HCT116 (cell line): ENCODE results near the gene PSMA6. TPM values are rescaled to one million over a fixed set of nuclear protein-coding genes. Genes with fewer than 3 reads are reported as not detected.

Experiments used
- ATAC-seq: fragments of 200-7000 bp; cut with Tn5 transposase; 2 replicates; pipeline ENCODE4 v1.9.1; 2020; ENCODE audit warnings: mild to moderate bottlenecking, moderate library complexity
- BruUV-seq: library from RNA; stranded (reverse); fragments of 400-500 nt; replicated peaks from 2 replicates; lab custom pipeline; 2021; lab: Mats Ljungman, UMichigan
- CTCF ChIA-PET: fragments of 300-600 bp; sonication (Branson Sonifier 250); formaldehyde crosslinking; loops from one replicate; lab custom pipeline; 2021; ENCODE audit warnings: antibody characterized with exemption; lab: Charles Lee
- POLR2A ChIA-PET: fragments of 300-600, 350-600 bp; sonication (Branson Sonifier 250); formaldehyde crosslinking; loops from one replicate; lab custom pipeline; 2021; ENCODE audit warnings: antibody characterized with exemption; lab: Charles Lee
- RAD21 ChIA-PET, 2 experiments: fragments of 300-600 bp; sonication (Branson Sonifier 250); formaldehyde crosslinking; loops; one replicate each; lab custom pipeline; 2023; ENCODE audit warnings: low total read pairs in 2 of 2; ENCODE audit not compliant: uncharacterized antibody in 2 of 2, unreplicated experiment in 2 of 2, low non-redundant PET in 1 of 2; lab: Charles Lee
- DNase-seq: peaks from one replicate; pipeline ENCODE4 v3.0.0-alpha.2; 2010; ENCODE audit warnings: low read depth, low spot score
- H2AFZ ChIP-seq: fragments of 200-600 bp; shearing (Covaris generic), sonication (generic); 2 replicates; pipeline ENCODE4 v1.6.1; 2017; ENCODE audit warnings: low read depth, mixed run types, mixed read lengths, antibody characterized with exemption, low read length; ENCODE audit not compliant: poor library complexity, severe bottlenecking
- H3K27ac ChIP-seq: 2 replicates; pipeline ENCODE4 v1.5.1; 2012; ENCODE audit warnings: low read depth, low read length
- H3K27me3 ChIP-seq: fragments of 200-600 bp; sonication (generic); 2 replicates; pipeline ENCODE4 v1.6.1; 2016; ENCODE audit warnings: mixed run types, low read length, mixed read lengths; ENCODE audit not compliant: insufficient read depth
- H3K36me3 ChIP-seq, 2 experiments: fragments of 200-500 bp in 1 of 2; fragments of 200-600 bp in 1 of 2; sonication (Bioruptor generic) in 1 of 2; sonication (generic) in 1 of 2; 2 replicates each; pipeline versions ENCODE4 v1.5.1 to v1.6.1; 2014 to 2016; ENCODE audit warnings: low read length in 2 of 2, inconsistent platforms in 1 of 2, mixed read lengths in 1 of 2, mixed run types in 1 of 2; ENCODE audit not compliant: insufficient read depth in 2 of 2, control insufficient read depth in 1 of 2
- H3K4me1 ChIP-seq, 2 experiments: fragments of 200-600 bp in 1 of 2; sonication (generic) in 1 of 2; 2 replicates each; pipeline versions ENCODE4 v1.5.1 to v1.6.1; 2012 to 2017; ENCODE audit warnings: low read length in 2 of 2, inconsistent platforms in 1 of 2, mild to moderate bottlenecking in 1 of 2, mixed read lengths in 1 of 2, mixed run types in 1 of 2, moderate library complexity in 1 of 2; ENCODE audit not compliant: insufficient read depth in 2 of 2, control insufficient read depth in 1 of 2
- H3K4me2 ChIP-seq: fragments of 200-600 bp; sonication (generic); 2 replicates; pipeline ENCODE4 v1.6.1; 2017; ENCODE audit warnings: mixed run types, low read length, mixed read lengths
- H3K4me3 ChIP-seq, 2 experiments: fragments of 200-600 bp in 1 of 2; sonication (generic) in 1 of 2; replicated peaks in 1 of 2; 2 replicates each; pipeline ENCODE4 v1.5.1; 2011 to 2016; ENCODE audit warnings: low read length in 2 of 2, control low read depth in 1 of 2, low read depth in 1 of 2, mild to moderate bottlenecking in 1 of 2, mixed read lengths in 1 of 2, mixed run types in 1 of 2
- H3K79me2 ChIP-seq: fragments of 200-600 bp; sonication (generic); 2 replicates; pipeline ENCODE4 v1.6.1; 2017; ENCODE audit warnings: mild to moderate bottlenecking, mixed run types, low read length, moderate library complexity, mixed read lengths; ENCODE audit not compliant: insufficient read depth
- H3K9ac ChIP-seq: fragments of 200-600 bp; sonication (generic); 2 replicates; pipeline ENCODE4 v1.6.1; 2016; ENCODE audit warnings: low read length, mixed read lengths
- H3K9me2 ChIP-seq: fragments of 200-600 bp; sonication (generic), shearing (Covaris generic); 2 replicates; pipeline ENCODE4 v1.6.1; 2017; ENCODE audit warnings: mixed run types, mild to moderate bottlenecking, moderate library complexity; ENCODE audit not compliant: insufficient read depth
- H3K9me3 ChIP-seq, 2 experiments: fragments of 200-500 bp in 1 of 2; fragments of 200-600 bp in 1 of 2; sonication (Bioruptor generic) in 1 of 2; sonication (generic) in 1 of 2; 2 replicates each; pipeline ENCODE4 v1.6.1; 2014 to 2017; ENCODE audit warnings: low read length in 2 of 2, mixed read lengths in 2 of 2, inconsistent platforms in 1 of 2, low read depth in 1 of 2, mild to moderate bottlenecking in 1 of 2, mixed run types in 1 of 2, moderate library complexity in 1 of 2; ENCODE audit not compliant: control insufficient read depth in 1 of 2, insufficient read depth in 1 of 2
- H4K20me1 ChIP-seq: fragments of 200-600 bp; sonication (generic), shearing (Covaris generic); 2 replicates; pipeline ENCODE4 v1.6.1; 2017; ENCODE audit warnings: mixed run types, mild to moderate bottlenecking, moderate library complexity; ENCODE audit not compliant: insufficient read depth
- CEBPB ChIP-seq: IDR thresholded peaks from 2 replicates; pipeline ENCODE4 v1.6.1; 2012; ENCODE audit warnings: low read depth
- FOSL1 ChIP-seq: IDR thresholded peaks from 2 replicates; pipeline ENCODE4 v1.6.1; 2012; ENCODE audit warnings: low read depth
- MAX ChIP-seq: IDR thresholded peaks from 2 replicates; pipeline ENCODE4 v1.6.1; 2012
- POLR2A ChIP-seq: IDR thresholded peaks from 2 replicates; pipeline ENCODE4 v1.7.0; 2011; ENCODE audit warnings: borderline replicate concordance; ENCODE audit not compliant: insufficient read depth, insufficient read length; ENCODE audit errors: extremely low read depth
- POLR2AphosphoS5 ChIP-seq: IDR thresholded peaks from 2 replicates; pipeline ENCODE4 v1.6.1; 2011; ENCODE audit warnings: mild to moderate bottlenecking, low read depth, low read length, moderate library complexity
- RAD21 ChIP-seq: IDR thresholded peaks from 2 replicates; pipeline ENCODE4 v1.6.1; 2012; ENCODE audit warnings: low read depth, mild to moderate bottlenecking
- SP1 ChIP-seq: IDR thresholded peaks from 2 replicates; pipeline ENCODE4 v1.6.1; 2012; ENCODE audit warnings: low read depth
- TCF7L2 ChIP-seq: IDR thresholded peaks from 2 replicates; pipeline ENCODE4 v1.7.0; 2011; ENCODE audit warnings: borderline replicate concordance, inconsistent platforms; ENCODE audit not compliant: insufficient read depth, insufficient read length; ENCODE audit errors: extremely low read depth
- ZFX ChIP-seq: fragments of 450-650 bp; IDR thresholded peaks from 2 replicates; pipeline ENCODE4 v1.6.1; 2017
- intact Hi-C: fragments of 100-400 bp; cut with micrococcal nuclease; formaldehyde crosslinking; loops from 2 replicates; pipeline ENCODE4 v1.10.0; 2022
- total RNA-seq: library from RNA; stranded (reverse); gene quantifications from one replicate; pipeline ENCODE4 v1.2.1, GENCODE V29; 2021; ENCODE audit not compliant: unreplicated experiment
- TF ChIP-seq, protein P1 (sequence below): IDR thresholded peaks from 2 replicates; pipeline ENCODE4 v1.6.1; 2012; ENCODE audit warnings: low read depth
- TF ChIP-seq, protein P2 (sequence below): IDR thresholded peaks from 2 replicates; pipeline ENCODE4 v1.6.1; 2012
- TF ChIP-seq, protein P3 (sequence below), 3 experiments: fragments of 200-600 bp in 1 of 3; sonication (generic) in 1 of 3; IDR thresholded peaks in 2 of 3; conservative IDR thresholded peaks in 1 of 3; 2 replicates each; pipeline ENCODE4 v1.5.1; 2012 to 2017; ENCODE audit warnings: low read depth in 2 of 3, low read length in 2 of 3, antibody characterized with exemption in 1 of 3, borderline replicate concordance in 1 of 3, control low read depth in 1 of 3, mild to moderate bottlenecking in 1 of 3, mixed read lengths in 1 of 3, mixed run types in 1 of 3, moderate library complexity in 1 of 3; ENCODE audit not compliant: insufficient read depth in 1 of 3

PSMA6 gene
- total RNA-seq, 1 experiment from 2014 or later = 194 TPM

DNA sequence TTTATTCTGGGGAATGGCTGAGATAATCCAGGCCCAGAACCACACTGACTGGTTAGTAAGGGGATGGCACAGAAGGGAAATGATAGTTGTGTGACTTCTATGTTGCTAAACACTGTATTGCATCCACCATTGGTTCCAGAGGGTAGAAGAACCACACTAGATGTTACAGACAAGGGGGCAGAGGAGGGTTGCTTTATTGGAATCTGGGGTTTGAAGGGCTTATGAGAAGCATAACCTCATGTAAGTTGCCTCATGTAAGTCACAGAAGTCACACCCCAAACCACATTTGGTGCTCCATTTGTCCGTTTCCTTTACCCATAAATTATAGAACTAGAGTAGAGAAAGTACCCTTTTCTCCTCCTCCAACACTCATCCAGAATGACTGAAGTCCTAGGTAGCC, 5.5 kb upstream of the PSMA6 start (continued):
- TF ChIP-seq, protein P1, sequence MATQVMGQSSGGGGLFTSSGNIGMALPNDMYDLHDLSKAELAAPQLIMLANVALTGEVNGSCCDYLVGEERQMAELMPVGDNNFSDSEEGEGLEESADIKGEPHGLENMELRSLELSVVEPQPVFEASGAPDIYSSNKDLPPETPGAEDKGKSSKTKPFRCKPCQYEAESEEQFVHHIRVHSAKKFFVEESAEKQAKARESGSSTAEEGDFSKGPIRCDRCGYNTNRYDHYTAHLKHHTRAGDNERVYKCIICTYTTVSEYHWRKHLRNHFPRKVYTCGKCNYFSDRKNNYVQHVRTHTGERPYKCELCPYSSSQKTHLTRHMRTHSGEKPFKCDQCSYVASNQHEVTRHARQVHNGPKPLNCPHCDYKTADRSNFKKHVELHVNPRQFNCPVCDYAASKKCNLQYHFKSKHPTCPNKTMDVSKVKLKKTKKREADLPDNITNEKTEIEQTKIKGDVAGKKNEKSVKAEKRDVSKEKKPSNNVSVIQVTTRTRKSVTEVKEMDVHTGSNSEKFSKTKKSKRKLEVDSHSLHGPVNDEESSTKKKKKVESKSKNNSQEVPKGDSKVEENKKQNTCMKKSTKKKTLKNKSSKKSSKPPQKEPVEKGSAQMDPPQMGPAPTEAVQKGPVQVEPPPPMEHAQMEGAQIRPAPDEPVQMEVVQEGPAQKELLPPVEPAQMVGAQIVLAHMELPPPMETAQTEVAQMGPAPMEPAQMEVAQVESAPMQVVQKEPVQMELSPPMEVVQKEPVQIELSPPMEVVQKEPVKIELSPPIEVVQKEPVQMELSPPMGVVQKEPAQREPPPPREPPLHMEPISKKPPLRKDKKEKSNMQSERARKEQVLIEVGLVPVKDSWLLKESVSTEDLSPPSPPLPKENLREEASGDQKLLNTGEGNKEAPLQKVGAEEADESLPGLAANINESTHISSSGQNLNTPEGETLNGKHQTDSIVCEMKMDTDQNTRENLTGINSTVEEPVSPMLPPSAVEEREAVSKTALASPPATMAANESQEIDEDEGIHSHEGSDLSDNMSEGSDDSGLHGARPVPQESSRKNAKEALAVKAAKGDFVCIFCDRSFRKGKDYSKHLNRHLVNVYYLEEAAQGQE = no peak
- TF ChIP-seq TCF7L2 (no peak), CEBPB (no peak), RAD21 (no peak), SP1 (no peak), POLR2A (no peak), FOSL1 (no peak), MAX (no peak)
- TF ChIP-seq, protein P2, sequence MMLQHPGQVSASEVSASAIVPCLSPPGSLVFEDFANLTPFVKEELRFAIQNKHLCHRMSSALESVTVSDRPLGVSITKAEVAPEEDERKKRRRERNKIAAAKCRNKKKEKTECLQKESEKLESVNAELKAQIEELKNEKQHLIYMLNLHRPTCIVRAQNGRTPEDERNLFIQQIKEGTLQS = no peak

DNA sequence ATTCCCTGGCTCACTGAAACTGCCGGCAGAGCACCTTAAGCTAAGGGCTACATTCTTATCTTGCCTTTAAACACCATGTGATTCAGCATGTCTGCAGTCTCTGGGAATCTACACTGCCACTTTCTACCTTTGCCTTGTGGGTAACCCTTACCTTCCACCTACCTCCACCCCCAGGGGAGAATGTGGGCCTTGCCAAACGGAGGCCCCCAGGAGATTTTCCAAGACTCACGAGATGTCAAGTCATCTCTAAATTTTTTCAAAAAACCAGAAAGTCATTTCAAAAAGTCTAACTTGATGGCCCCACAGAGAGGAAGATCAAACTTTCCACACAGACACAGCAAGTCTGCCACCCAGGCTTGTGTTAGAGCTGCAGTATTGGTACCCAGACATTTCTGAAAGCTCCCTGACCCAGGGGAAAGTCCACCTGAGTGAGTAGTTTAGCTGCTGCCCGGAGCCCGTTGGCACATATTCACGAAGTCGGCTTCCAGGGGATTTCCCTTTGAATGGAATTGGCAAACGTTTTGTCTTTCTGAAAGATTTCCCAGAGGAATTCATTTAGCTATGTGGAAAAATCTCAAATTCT, 4.7 kb upstream of the PSMA6 start:
- Histone ChIP-seq H3K9me3 (no peaks in the 10 kb centered on the region), H3K9me2 (no peaks in the 10 kb centered on the region), H3K36me3 (no peaks in the 10 kb centered on the region), H3K9ac (no peak overlapping the region), H3K27me3 (no peaks in the 10 kb centered on the region), H3K4me3 (no peak overlapping the region), H3K4me2 (no peak overlapping the region), H3K27ac (no peak overlapping the region), H3K79me2 (peaks cover 3% of the 10 kb centered on the region), H4K20me1 (no peaks in the 10 kb centered on the region), H3K4me1 (no peaks in the 10 kb centered on the region; a peak in 2 of 4 replicates), H2AFZ (no peak overlapping the region)
- no peak for TF ChIP-seq ZFX
- no peak for TF ChIP-seq POLR2AphosphoS5
- TF ChIP-seq POLR2A = no peak
- TF ChIP-seq, protein P3, sequence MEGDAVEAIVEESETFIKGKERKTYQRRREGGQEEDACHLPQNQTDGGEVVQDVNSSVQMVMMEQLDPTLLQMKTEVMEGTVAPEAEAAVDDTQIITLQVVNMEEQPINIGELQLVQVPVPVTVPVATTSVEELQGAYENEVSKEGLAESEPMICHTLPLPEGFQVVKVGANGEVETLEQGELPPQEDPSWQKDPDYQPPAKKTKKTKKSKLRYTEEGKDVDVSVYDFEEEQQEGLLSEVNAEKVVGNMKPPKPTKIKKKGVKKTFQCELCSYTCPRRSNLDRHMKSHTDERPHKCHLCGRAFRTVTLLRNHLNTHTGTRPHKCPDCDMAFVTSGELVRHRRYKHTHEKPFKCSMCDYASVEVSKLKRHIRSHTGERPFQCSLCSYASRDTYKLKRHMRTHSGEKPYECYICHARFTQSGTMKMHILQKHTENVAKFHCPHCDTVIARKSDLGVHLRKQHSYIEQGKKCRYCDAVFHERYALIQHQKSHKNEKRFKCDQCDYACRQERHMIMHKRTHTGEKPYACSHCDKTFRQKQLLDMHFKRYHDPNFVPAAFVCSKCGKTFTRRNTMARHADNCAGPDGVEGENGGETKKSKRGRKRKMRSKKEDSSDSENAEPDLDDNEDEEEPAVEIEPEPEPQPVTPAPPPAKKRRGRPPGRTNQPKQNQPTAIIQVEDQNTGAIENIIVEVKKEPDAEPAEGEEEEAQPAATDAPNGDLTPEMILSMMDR (IDR thresholded peaks at IDR 0.05 in 2 of 3, conservative IDR thresholded peaks at IDR 0.05 in 1 of 3; ENCODE audit: borderline replicate concordance in 1 of 3, insufficient read depth in 1 of 3, low read depth in 2 of 3, low read length in 2 of 3) = no peak
- RAD21 ChIA-PET = no interaction called here
- BruUV-seq = no TSS peak
- POLR2A ChIA-PET = no interaction called here
- intact Hi-C loops = no loop called here
- ATAC-seq = no peak
- no peak for DNase-seq
- CTCF ChIA-PET = no interaction called here
